SK-N-SH treated with all-trans-retinoic acid at 6 μM for 48 hours (cell line): ENCODE measurements around the gene RASSF5.

Source experiments
- ATAC-seq: fragments of 200-7000 bp; cut with Tn5 transposase; 3 replicates; pipeline ENCODE4 v1.9.1; 2020; ENCODE audit warnings: mild to moderate bottlenecking, moderate library complexity
- ARNTL ChIP-seq: fragments of 450-650 bp; formaldehyde crosslinking; IDR thresholded peaks from 2 replicates; pipeline ENCODE4 v1.5.0; 2020; ENCODE audit warnings: low read depth, mild to moderate bottlenecking, moderate library complexity, borderline replicate concordance
- BACH2 ChIP-seq: fragments of 250-450 bp; sonication (Bioruptor Pico); IDR thresholded peaks from 2 replicates; pipeline ENCODE4 v1.9.0; 2021; ENCODE audit warnings: mild to moderate bottlenecking, borderline replicate concordance
- CREB5 ChIP-seq: fragments of 250-450 bp; sonication (Bioruptor Pico); IDR thresholded peaks from 2 replicates; pipeline ENCODE4 v1.5.1; 2020; ENCODE audit warnings: low read depth, mild to moderate bottlenecking, moderate library complexity
- CSDC2 ChIP-seq: fragments of 250-450 bp; sonication (Bioruptor Pico); IDR thresholded peaks from 2 replicates; pipeline ENCODE4 v1.5.0; 2020; ENCODE audit warnings: mild to moderate bottlenecking, moderate library complexity
- ESRRG ChIP-seq: fragments of 250-450 bp; sonication (Bioruptor Pico); IDR thresholded peaks from 2 replicates; pipeline ENCODE4 v1.6.1; 2021; ENCODE audit warnings: mild to moderate bottlenecking
- GLIS3 ChIP-seq: fragments of 250-450 bp; sonication (Bioruptor Pico); IDR thresholded peaks from 2 replicates; pipeline ENCODE4 v1.5.0; 2020; ENCODE audit warnings: mild to moderate bottlenecking, moderate library complexity
- ISL1 ChIP-seq: fragments of 250-450 bp; sonication (Bioruptor Pico); IDR thresholded peaks from 2 replicates; pipeline ENCODE4 v2.1.2; 2022; ENCODE audit warnings: mild to moderate bottlenecking, moderate library complexity
- OSR1 ChIP-seq: fragments of 250-450 bp; sonication (Bioruptor Pico); IDR thresholded peaks from 2 replicates; pipeline ENCODE4 v1.8.0; 2022; ENCODE audit warnings: moderate library complexity, mild to moderate bottlenecking, inconsistent platforms
- PPARA ChIP-seq: fragments of 250-450 bp; sonication (Bioruptor Pico); IDR thresholded peaks from 2 replicates; pipeline ENCODE4 v1.5.0; 2020; ENCODE audit warnings: mild to moderate bottlenecking, borderline replicate concordance
- RARB ChIP-seq: fragments of 250-450 bp; sonication (Bioruptor Pico); IDR thresholded peaks from 2 replicates; pipeline ENCODE4 v1.8.0; 2021; ENCODE audit warnings: mild to moderate bottlenecking, moderate library complexity
- SNAI2 ChIP-seq: fragments of 250-450 bp; sonication (Bioruptor Pico); IDR thresholded peaks from 2 replicates; pipeline ENCODE4 v1.5.0; 2020; ENCODE audit warnings: mild to moderate bottlenecking, moderate library complexity
- TCF4 ChIP-seq: fragments of 250-450 bp; sonication (Bioruptor Pico); IDR thresholded peaks from 2 replicates; pipeline ENCODE4 v1.8.0; 2021; ENCODE audit warnings: mild to moderate bottlenecking, moderate library complexity, borderline replicate concordance
- TOX ChIP-seq: fragments of 250-450 bp; sonication (Bioruptor Pico); IDR thresholded peaks from 2 replicates; pipeline ENCODE4 v1.8.0; 2021; ENCODE audit warnings: mild to moderate bottlenecking, moderate library complexity, borderline replicate concordance
- ZC3H10 ChIP-seq: fragments of 250-450 bp; sonication (Bioruptor Pico); IDR thresholded peaks from 2 replicates; pipeline ENCODE4 v1.5.1; 2021; ENCODE audit warnings: mild to moderate bottlenecking, moderate library complexity
- ZFP3 ChIP-seq: fragments of 250-450 bp; sonication (Bioruptor Pico); IDR thresholded peaks from 2 replicates; pipeline ENCODE4 v1.5.0; 2020; ENCODE audit warnings: mild to moderate bottlenecking, moderate library complexity
- ZFP30 ChIP-seq: fragments of 450-650 bp; formaldehyde crosslinking; IDR thresholded peaks from 2 replicates; pipeline ENCODE4 v1.5.0; 2022; ENCODE audit warnings: mild to moderate bottlenecking, moderate library complexity
- ZNF565 ChIP-seq: fragments of 450-650 bp; formaldehyde crosslinking; conservative IDR thresholded peaks from 2 replicates; pipeline ENCODE4 v1.5.0; 2020; ENCODE audit warnings: low read depth, mild to moderate bottlenecking, moderate library complexity
- ZNF70 ChIP-seq: fragments of 450-650 bp; formaldehyde crosslinking; IDR thresholded peaks from 2 replicates; pipeline ENCODE4 v1.5.0; 2020; ENCODE audit warnings: mild to moderate bottlenecking, moderate library complexity
- ZNF8 ChIP-seq: fragments of 450-650 bp; formaldehyde crosslinking; IDR thresholded peaks from 2 replicates; pipeline ENCODE4 v1.5.0; 2020; ENCODE audit warnings: mild to moderate bottlenecking, moderate library complexity
- TF ChIP-seq, protein P1 (sequence below): fragments of 250-450 bp; sonication (Bioruptor Pico); IDR thresholded peaks from 2 replicates; pipeline ENCODE4 v1.5.1; 2021; ENCODE audit warnings: mild to moderate bottlenecking, moderate library complexity
- TF ChIP-seq, protein P2 (sequence below): fragments of 250-450 bp; sonication (Bioruptor Pico); IDR thresholded peaks from 2 replicates; pipeline ENCODE4 v1.8.0; 2020; ENCODE audit warnings: mild to moderate bottlenecking, moderate library complexity, borderline replicate concordance
- TF ChIP-seq, protein P3 (sequence below): fragments of 250-450 bp; sonication (Bioruptor Pico); IDR thresholded peaks from 2 replicates; pipeline ENCODE4 v1.8.0; 2021; ENCODE audit warnings: low read depth, mild to moderate bottlenecking, moderate library complexity, borderline replicate concordance

Gene RASSF5

DNA sequence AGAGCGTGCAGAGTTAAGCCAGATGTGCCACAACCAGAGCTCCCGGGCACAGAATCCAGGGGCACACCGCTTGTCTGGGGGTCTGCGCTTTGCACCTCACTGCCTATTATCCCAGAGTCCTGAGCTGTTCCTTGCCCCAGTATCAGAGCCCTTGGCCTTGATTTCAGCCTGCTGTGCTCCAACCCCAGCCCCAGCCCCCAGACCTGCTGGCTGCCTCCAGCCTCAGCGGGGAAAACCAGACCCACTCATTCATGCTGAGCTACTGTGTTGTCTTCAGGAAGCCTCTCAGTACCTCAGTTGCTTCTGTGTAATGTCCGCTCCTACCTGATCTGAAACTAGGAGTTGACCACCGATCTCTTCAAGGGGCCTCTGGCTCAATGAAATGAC, 35.9 kb upstream of the RASSF5 start:
- no peak for ATAC-seq
- no peak for TF ChIP-seq ISL1 (CRISPR knock-in tag)
- no peak for TF ChIP-seq OSR1 (CRISPR knock-in tag)
- TF ChIP-seq RARB (CRISPR knock-in tag) = no peak
- no peak for TF ChIP-seq ZNF70 (CRISPR knock-in tag)
- no peak for TF ChIP-seq TCF4
- TF ChIP-seq TOX (CRISPR knock-in tag) = no peak
- TF ChIP-seq, protein P1, sequence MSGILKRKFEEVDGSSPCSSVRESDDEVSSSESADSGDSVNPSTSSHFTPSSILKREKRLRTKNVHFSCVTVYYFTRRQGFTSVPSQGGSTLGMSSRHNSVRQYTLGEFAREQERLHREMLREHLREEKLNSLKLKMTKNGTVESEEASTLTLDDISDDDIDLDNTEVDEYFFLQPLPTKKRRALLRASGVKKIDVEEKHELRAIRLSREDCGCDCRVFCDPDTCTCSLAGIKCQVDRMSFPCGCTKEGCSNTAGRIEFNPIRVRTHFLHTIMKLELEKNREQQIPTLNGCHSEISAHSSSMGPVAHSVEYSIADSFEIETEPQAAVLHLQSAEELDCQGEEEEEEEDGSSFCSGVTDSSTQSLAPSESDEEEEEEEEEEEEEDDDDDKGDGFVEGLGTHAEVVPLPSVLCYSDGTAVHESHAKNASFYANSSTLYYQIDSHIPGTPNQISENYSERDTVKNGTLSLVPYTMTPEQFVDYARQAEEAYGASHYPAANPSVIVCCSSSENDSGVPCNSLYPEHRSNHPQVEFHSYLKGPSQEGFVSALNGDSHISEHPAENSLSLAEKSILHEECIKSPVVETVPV (CRISPR knock-in tag) = no peak
- no peak for TF ChIP-seq CREB5 (CRISPR knock-in tag)
- TF ChIP-seq ARNTL = no peak
- TF ChIP-seq, protein P2, sequence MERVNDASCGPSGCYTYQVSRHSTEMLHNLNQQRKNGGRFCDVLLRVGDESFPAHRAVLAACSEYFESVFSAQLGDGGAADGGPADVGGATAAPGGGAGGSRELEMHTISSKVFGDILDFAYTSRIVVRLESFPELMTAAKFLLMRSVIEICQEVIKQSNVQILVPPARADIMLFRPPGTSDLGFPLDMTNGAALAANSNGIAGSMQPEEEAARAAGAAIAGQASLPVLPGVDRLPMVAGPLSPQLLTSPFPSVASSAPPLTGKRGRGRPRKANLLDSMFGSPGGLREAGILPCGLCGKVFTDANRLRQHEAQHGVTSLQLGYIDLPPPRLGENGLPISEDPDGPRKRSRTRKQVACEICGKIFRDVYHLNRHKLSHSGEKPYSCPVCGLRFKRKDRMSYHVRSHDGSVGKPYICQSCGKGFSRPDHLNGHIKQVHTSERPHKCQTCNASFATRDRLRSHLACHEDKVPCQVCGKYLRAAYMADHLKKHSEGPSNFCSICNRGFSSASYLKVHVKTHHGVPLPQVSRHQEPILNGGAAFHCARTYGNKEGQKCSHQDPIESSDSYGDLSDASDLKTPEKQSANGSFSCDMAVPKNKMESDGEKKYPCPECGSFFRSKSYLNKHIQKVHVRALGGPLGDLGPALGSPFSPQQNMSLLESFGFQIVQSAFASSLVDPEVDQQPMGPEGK (CRISPR knock-in tag) = no peak
- no peak for TF ChIP-seq BACH2 (CRISPR knock-in tag)
- TF ChIP-seq ZFP30 (CRISPR knock-in tag) = no peak
- TF ChIP-seq SNAI2 (CRISPR knock-in tag) = no peak
- TF ChIP-seq ZNF565 (CRISPR knock-in tag) = no peak
- TF ChIP-seq, protein P3, sequence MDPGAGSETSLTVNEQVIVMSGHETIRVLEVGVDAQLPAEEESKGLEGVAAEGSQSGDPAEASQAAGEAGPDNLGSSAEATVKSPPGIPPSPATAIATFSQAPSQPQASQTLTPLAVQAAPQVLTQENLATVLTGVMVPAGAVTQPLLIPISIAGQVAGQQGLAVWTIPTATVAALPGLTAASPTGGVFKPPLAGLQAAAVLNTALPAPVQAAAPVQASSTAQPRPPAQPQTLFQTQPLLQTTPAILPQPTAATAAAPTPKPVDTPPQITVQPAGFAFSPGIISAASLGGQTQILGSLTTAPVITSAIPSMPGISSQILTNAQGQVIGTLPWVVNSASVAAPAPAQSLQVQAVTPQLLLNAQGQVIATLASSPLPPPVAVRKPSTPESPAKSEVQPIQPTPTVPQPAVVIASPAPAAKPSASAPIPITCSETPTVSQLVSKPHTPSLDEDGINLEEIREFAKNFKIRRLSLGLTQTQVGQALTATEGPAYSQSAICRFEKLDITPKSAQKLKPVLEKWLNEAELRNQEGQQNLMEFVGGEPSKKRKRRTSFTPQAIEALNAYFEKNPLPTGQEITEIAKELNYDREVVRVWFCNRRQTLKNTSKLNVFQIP (CRISPR knock-in tag) = no peak

DNA sequence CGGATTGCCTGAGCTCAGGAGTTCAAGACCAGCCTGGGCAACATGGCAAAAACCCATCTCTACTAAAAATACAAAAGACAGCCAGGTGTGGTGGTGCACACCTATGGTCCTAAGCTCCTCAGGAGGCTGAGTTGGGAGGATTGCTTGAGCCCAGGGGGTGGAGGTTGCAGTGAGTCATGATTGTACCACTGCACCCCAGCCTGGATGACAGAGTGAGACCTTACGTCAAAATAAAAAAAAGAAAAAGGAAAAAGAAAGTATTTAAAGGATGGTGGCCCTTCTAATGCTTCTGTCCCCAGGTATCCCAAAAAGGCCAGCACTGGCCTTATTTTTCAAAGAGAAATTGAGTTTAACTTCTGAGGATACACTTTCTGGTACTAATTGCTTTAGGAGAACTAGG, 35.3 kb upstream of the RASSF5 start:
- ATAC-seq = no peak
- TF ChIP-seq ZC3H10 (CRISPR knock-in tag) = no peak
- TF ChIP-seq, protein P1 (CRISPR knock-in tag) = no peak
- no peak for TF ChIP-seq ARNTL
- TF ChIP-seq CREB5 (CRISPR knock-in tag) = no peak
- no peak for TF ChIP-seq PPARA (CRISPR knock-in tag)
- TF ChIP-seq ZFP3 (CRISPR knock-in tag) = no peak
- no peak for TF ChIP-seq ZNF70 (CRISPR knock-in tag)
- no peak for TF ChIP-seq ZFP30 (CRISPR knock-in tag)
- no peak for TF ChIP-seq ESRRG (CRISPR knock-in tag)
- TF ChIP-seq TOX (CRISPR knock-in tag) = no peak
- TF ChIP-seq, all 23 proteins: peak for 0

- no peak for TF ChIP-seq ESRRG (CRISPR knock-in tag)
- no peak for TF ChIP-seq ZNF565 (CRISPR knock-in tag)
- TF ChIP-seq, all 23 proteins: peak for 0
- no peak for ATAC-seq
Observed at GRCh38 chr1:206472454-206472853, 34.9 kb upstream of the RASSF5 start.

DNA sequence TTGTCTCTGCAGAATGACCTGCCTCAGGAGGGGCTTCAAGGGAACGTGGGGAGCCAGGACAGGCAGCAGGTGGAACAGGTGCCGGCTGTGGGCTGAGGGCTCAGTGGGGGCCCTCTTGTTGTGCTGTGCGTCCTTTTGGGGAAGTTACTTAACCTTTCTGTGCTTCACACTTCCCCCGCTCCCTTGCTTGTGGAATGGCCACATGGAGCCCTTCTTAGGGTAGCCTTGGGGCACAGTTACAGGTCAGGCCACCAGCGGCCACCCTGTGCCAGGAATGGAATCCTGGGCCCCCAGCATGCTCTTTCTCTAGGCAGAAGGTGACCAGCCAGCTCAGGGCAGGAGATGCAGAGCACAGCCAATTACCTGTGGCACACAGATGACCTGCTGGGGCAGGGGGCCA, 34.4 kb upstream of the RASSF5 start:
- ATAC-seq = no peak
- TF ChIP-seq ZC3H10 (CRISPR knock-in tag) (no peak), ZNF8 (CRISPR knock-in tag) (no peak), PPARA (CRISPR knock-in tag) (no peak), TCF4 (no peak), CSDC2 (no peak), CREB5 (CRISPR knock-in tag) (no peak), RARB (CRISPR knock-in tag) (no peak), ARNTL (no peak), ZFP3 (CRISPR knock-in tag) (no peak), BACH2 (CRISPR knock-in tag) (no peak), ZNF565 (CRISPR knock-in tag) (no peak), GLIS3 (no peak), ZFP30 (CRISPR knock-in tag) (no peak)
- TF ChIP-seq, protein P1 (CRISPR knock-in tag) = no peak
- TF ChIP-seq, all 23 proteins: peak for 0
